H54 (cell line): ENCODE data around the gene WDR1.

Source experiments
- DNase-seq: peaks from one replicate; pipeline ENCODE4 v3.0.0; 2011; ENCODE audit warnings: low spot score, mixed read lengths; ENCODE audit not compliant: insufficient read length
- FAIRE-seq: peaks from 3 replicates; lab custom pipeline; 2011; peaks lifted over from hg19 to GRCh38; lab: Jason Lieb, UNC
- POLR2A ChIP-seq: IDR thresholded peaks from 2 replicates; pipeline ENCODE4 v1.6.1; 2011; ENCODE audit warnings: low read depth, mild to moderate bottlenecking, low read length

WDR1 gene

DNA sequence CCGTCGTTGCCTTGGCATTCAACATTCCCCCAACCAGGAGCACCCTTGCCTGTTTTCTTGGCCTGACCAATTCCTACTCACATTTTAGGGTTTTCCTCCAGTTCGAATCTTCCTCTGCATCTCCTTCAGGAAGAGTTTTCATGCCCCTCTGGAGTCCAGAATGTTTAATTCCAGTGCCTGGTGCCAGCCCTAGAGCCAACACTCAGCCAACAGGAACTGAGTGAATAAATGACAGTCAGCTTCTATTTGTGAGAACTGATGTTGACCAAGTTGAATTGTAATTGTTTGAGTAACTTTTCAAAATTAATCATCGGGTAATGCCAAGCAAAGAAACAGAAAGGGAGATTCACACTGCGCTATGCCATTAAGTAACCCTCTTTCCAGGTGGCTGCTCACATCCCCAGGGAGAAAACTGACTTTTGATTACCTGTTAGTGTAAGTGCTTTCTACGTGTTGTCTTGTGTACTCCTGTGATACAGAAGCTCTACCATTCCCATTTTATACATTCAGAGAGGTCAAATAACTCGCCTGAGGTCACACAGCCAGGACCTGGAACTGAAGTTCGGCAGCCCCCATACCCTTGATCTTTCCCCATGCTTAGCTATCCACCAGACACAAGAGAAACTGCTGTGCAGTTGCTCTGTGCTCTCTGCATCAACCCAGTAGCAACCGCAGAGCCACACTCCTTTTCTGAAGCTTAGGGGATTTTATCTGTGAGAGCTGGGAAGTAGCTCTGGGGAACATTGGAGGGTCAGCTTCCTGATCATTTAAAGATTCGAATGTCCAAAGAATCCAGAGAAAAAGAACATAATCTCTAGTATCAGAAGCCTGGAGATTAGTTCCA lies 76.3 kb downstream of the WDR1 start:
- no peak for TF ChIP-seq POLR2A
- DNase-seq (no peak), FAIRE-seq (no peak)

DNA sequence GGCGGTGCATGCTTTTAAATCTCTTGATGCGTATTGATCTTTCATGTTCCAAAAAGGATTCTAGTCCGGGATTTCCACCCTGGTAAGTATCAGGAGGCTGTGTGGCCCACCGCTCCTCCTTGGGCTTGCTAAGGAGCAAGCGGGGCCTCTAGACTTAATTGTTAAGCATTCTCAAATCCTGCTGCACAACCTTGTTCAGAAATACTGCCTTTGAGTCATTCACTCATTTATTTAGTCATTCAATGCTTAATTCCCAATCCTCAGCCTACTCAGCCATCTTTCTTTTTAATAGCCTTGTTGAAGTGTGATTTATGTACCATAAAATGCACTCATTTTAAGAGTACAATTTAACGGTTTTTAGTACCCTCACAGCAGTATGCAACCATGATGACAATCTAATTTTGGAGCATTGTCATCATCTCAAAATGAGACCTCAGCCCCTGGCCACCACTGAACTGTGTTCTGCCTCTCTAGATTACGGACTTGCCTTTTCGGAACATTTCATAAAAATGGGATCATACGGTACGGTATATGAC lies 79.7 kb downstream of the WDR1 start:
- no peak for FAIRE-seq
- DNase-seq: no peak
- TF ChIP-seq POLR2A: no peak

DNA sequence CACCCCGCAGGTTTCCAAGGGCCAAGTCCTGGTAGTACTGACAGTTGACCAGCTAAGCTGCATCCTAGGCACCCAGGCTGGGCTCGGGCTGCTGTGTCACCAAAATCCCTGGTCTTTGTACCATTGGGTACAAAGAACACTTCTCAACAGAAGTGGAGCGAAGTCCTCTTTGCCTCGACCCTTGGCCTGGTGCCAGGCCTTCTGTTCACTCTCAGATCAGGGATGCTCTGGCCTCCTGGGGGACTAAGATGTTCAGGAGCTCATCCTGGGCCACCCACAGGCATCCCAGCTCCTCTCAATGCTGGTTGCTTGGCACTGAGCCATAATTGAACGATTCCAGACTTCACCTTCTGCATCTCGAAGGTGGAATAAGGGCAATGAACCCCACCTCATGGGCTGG lies 81.5 kb downstream of the WDR1 start:
- TF ChIP-seq POLR2A: no peak
- FAIRE-seq (no peak), DNase-seq (no peak)

DNA sequence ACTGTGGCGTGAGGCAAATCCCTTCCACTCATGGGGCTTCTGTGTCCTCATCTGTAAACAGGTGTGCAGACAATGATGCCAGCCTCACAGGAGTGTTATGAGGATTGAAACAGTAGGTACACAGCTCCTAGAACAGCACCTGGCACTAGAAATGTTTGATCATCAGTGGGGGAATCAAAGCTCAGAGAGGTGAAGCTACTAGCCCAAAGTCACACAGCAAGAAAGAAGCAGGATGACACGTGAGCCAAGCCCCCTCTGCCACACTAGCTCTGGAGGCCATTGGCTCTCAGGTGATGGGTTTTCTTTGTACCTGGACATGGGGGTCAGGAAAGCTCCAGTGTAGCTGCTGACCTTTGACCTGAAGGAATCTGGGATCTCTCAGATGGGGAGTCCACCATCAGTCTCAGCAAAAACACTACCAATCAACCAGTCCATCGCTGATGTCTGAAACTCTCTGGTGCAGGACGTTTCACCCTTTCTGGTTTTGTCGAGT lies 81.9 kb downstream of the WDR1 start:
- DNase-seq (no peak), FAIRE-seq (no peak)
- no peak for TF ChIP-seq POLR2A

DNA sequence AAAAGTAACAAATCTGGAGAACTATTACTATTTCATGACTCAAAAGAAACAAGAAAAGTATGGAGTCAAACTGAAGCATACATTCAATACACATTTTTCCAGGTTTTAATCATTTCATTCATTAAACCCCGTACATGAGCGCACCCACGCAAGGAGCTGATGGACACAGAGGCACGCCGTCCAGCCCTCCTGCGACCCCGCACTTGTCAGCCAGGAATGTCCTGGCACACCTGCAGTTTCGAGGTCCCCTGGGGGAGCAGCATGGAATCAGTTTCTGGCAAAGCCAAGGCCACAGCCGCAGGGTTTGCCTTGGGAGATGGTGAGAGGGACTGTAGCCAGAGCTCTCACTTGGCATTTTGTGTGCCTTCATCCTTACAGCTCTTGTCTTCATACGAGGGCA lies 82.5 kb downstream of the WDR1 start:
- DNase-seq (no peak), FAIRE-seq (no peak)
- no peak for TF ChIP-seq POLR2A

DNA sequence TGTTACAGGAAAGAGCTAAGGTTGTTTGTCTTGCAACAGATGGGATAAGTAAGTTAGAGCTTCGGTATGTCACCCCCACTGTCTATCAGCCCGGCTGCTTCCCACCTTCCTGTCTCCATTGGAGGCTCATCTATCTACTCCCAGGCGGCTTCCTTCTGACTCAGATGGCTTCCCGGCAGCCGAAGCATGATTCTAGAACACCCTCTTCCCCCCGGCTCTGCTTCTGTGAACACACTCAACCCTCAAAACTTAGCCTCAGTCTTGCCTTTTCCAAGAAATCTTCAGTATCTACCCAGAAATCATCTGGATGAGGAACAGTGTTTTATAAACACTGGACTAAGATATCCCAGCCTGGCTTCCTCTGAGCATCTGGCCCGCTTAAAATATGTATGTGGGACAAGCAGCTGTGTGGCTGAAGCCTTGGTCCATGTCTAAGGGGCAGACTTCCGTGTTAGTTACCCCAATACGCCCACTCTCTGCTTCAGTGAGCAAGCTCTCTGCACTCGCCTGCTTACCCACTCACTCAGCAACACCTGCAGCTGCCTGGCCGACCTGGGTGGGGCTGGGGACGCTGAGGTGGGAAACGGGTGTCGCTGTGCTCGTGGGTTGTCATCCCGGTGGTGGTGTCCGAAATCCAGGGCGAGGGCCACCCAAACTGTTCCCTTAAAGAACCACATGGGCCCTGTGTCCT lies 83.3 kb downstream of the WDR1 start:
- DNase-seq: no peak
- no peak for TF ChIP-seq POLR2A
- FAIRE-seq: no peak

DNA sequence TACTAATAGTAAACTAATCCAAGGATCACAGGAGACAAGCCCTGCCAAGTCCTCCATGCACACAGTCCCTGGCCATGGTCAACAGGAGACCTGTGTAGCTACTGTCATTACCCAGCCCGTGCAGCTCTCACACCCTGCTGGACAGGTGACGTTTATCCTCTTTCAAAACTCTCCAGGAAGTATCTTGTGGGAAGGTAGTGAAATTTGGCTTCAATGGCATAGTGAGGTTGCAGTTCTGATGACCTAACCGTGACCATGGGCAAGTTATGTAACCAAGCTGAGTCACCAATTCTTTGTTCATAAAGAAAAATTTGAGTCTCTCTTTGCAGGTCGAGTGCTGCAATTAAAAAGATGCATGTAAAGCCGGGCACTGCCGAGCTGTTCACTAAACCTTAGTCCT lies 84.0 kb downstream of the WDR1 start:
- no peak for FAIRE-seq
- DNase-seq: peak; percentile 15
- no peak for TF ChIP-seq POLR2A

DNA sequence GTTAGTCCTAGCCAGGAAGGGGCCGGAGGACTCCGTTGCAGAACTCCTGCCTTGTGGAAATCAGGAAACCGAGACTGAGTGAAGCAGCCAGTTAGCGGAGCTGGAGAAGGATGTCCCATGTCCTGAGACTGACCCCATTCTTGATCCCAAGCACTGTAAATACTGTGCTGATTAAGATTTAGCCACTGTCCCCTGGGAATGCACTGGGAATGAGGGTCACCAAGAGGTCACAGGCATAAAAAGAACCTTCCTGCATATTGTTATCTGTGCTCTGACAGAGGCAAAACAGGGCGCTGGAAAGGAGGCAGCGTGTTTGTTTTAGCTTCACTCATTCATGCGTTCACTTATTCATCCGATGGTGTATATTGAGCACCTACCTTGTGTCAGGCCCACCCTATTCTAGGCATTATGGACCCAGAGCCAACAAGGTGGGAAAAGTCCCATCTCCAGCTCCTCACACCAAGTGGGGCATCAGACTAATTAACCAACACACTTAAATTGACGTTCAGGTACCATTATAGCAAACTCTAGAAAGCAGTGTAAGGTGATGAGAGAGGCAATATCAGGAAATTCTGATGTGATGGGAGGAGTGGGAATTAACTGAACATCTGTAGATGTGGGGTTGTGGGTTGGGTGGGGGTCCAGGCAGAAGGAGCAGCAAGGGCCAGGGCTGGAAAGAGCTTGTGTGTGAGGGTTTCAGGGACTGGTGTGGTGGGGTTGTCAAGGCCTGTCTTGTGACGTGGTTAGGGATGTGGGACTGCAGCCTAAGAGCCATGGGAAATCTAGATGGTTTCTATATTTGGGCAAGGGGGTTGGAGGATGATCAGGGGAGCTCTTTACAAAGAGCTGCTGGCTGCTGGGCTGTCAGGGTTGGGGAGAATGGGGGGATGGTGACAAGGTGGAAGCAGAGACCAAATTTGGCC lies 84.7 kb downstream of the WDR1 start:
- DNase-seq (no peak), FAIRE-seq (no peak)
- TF ChIP-seq POLR2A: no peak

DNA sequence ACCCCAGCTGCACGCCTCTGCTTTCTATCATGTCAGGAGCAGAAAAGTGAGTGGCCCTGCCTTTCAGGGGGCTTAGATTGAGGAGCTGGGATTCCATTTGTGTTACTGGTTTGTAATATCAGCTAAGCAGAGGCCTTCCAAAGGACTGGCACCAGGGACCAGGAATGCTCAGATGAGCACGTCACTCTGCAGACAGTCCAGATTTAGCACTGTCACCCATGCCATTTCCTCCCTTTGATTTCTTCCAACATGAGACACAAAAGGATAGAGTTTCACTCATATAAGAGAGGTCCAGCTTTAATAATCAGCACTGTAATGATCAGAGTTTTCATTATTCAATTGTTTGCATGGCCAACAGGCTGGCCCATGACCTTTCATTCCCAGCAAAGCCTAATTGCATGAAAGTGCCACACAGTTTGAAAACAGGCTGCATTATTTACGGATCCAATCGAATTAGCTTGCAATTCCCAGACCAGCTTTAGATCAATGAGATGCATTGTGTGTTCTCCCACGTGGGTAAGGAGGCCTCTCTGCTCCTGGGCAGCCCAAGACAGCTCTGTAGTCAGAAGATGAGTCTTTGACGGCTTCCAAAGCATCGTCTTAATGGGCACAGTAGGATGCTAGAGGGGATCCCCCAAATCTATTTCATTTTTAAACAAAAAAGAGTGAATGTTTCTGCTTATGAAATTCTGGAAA lies 85.5 kb downstream of the WDR1 start:
- no peak for TF ChIP-seq POLR2A
- FAIRE-seq: no peak
- DNase-seq: no peak

DNA sequence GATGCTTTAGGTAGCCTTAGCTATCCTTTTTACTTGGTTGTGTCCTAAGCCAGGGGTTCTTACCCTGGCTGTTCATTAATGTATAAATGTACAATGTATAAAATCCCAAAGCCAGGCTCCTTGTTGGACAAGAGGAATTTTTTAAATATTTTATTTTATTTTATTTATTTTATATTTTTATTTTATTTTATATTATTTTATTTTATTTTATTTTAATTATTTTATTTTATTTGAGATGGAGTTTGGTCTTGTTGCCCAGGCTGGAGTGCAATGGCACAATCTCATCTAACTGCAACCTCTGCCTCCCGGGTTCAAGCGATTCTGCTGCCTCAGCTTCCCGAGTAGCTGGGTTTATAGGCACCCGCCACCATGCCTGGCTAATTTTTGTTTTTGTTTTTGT lies 87.2 kb downstream of the WDR1 start:
- no peak for TF ChIP-seq POLR2A
- DNase-seq (no peak), FAIRE-seq (no peak)

DNA sequence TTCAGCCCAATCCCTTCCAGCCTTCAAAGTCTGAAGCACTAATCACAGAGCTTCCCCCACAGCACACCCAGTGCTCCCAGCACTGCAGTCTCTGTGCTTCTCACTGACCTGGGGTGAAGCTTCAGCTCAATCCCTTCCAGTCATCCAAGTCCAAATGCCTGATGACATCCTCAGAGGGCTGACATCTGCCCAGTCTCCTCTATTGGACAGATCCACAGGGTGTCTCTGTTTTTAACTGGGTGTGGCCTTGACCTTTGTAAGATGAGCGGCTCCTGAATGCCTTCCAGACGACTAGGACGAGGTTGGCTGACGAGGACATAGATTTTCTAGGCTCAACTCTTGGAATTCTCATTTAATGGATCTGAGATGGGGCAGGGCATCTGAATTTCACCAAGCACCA lies 87.7 kb downstream of the WDR1 start:
- TF ChIP-seq POLR2A: no peak
- DNase-seq (no peak), FAIRE-seq (no peak)

DNA sequence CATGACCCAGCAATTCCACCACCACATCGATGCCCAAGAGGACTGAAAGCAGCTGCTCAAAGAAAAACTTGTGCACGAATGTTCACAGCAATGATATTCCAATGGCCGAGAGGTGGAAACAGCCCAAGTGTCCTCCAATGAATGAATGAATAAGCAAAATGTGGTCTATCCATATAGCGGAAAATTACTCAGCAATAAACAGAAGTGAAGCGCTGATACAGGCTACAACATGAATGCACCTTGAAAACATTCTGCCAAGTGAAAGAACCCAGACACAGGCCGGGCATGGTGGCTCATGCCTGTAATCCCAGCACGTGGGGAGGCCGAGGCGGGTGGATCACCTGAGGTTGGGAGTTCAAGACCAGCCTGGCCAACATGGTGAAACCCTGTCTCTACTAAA lies 90.1 kb downstream of the WDR1 start:
- no peak for TF ChIP-seq POLR2A
- DNase-seq (no peak), FAIRE-seq (no peak)
